WTC11 (cell line): ENCODE measurements around the gene CHID1. TPM values are rescaled to one million over a fixed set of nuclear protein-coding genes. Genes with fewer than 3 reads are reported as not detected.

ENCODE experiments used
- ATAC-seq: fragments of 200-7000 bp; cut with Tn5 transposase; 2 replicates; pipeline ENCODE4 v1.10.0; 2021; ENCODE audit warnings: mild to moderate bottlenecking, moderate library complexity
- CTCF ChIA-PET: fragments of 300-600 bp; sonication (Branson Sonifier 250); formaldehyde crosslinking; loops from one replicate; lab custom pipeline; 2021; ENCODE audit warnings: antibody characterized with exemption; lab: Charles Lee
- POLR2A ChIA-PET: fragments of 350-600 bp; sonication (Branson Sonifier 250); formaldehyde crosslinking; loops from one replicate; lab custom pipeline; 2021; ENCODE audit warnings: antibody characterized with exemption; lab: Charles Lee
- DNase-seq: peaks from one replicate; pipeline ENCODE4 v3.0.0; 2021; ENCODE audit warnings: low spot score
- H3K27ac Mint-ChIP-seq: 2 replicates; pipeline ENCODE4 v1.8.0; 2021; ENCODE audit warnings: mixed read lengths
- H3K27me3 Mint-ChIP-seq: 2 replicates; pipeline ENCODE4 v1.8.0; 2021; ENCODE audit warnings: low read depth, mild to moderate bottlenecking, moderate library complexity, mixed read lengths
- H3K36me3 Mint-ChIP-seq: 2 replicates; pipeline ENCODE4 v1.8.0; 2021; ENCODE audit warnings: mixed read lengths
- H3K4me1 Mint-ChIP-seq: 2 replicates; pipeline ENCODE4 v1.8.0; 2022; ENCODE audit warnings: mixed read lengths
- H3K4me3 Mint-ChIP-seq: 2 replicates; pipeline ENCODE4 v1.8.0; 2021; ENCODE audit warnings: mild to moderate bottlenecking, moderate library complexity, mixed read lengths
- H3K9me3 Mint-ChIP-seq: 2 replicates; pipeline ENCODE4 v1.8.0; 2021; ENCODE audit warnings: mixed read lengths
- ETV6 ChIP-seq: sonication (generic); formaldehyde crosslinking; IDR thresholded peaks from 2 replicates; pipeline ENCODE4 v1.8.1; 2022; ENCODE audit warnings: mild to moderate bottlenecking, missing genetic modification reagents
- FOXJ3 ChIP-seq: sonication (generic); formaldehyde crosslinking; IDR thresholded peaks from 2 replicates; pipeline ENCODE4 v1.9.0; 2021; ENCODE audit warnings: missing genetic modification reagents, mild to moderate bottlenecking, borderline replicate concordance
- FOXK1 ChIP-seq: sonication (generic); formaldehyde crosslinking; IDR thresholded peaks from 2 replicates; pipeline ENCODE4 v1.8.0; 2022; ENCODE audit warnings: mild to moderate bottlenecking, moderate library complexity, missing genetic modification reagents
- GRHL2 ChIP-seq: fragments of 250-450 bp; sonication (Bioruptor Pico); IDR thresholded peaks from 2 replicates; pipeline ENCODE4 v1.8.0; 2022; ENCODE audit warnings: mild to moderate bottlenecking, moderate library complexity; ENCODE audit not compliant: insufficient replicate concordance, severe bottlenecking
- HMGA2 ChIP-seq: fragments of 250-450 bp; sonication (Bioruptor Pico); IDR thresholded peaks from 2 replicates; pipeline ENCODE4 v1.4.0; 2021; ENCODE audit warnings: mild to moderate bottlenecking, moderate library complexity
- NFE2L1 ChIP-seq: sonication (generic); formaldehyde crosslinking; IDR thresholded peaks from 2 replicates; pipeline ENCODE4 v1.8.1; 2023; ENCODE audit warnings: missing genetic modification reagents
- NR3C1 ChIP-seq: sonication (generic); formaldehyde crosslinking; conservative IDR thresholded peaks from 2 replicates; pipeline ENCODE4 v1.8.1; 2023; ENCODE audit warnings: low read depth, mild to moderate bottlenecking, missing genetic modification reagents
- PRRX2 ChIP-seq: fragments of 250-450 bp; sonication (Bioruptor Pico); IDR thresholded peaks from 2 replicates; pipeline ENCODE4 v1.8.0; 2021; ENCODE audit warnings: mild to moderate bottlenecking
- RELA ChIP-seq: sonication (generic); formaldehyde crosslinking; IDR thresholded peaks from 2 replicates; pipeline ENCODE4 v1.8.1; 2022; ENCODE audit warnings: missing genetic modification reagents, mild to moderate bottlenecking, borderline replicate concordance
- SOX15 ChIP-seq: fragments of 250-450 bp; sonication (Bioruptor Pico); IDR thresholded peaks from 2 replicates; pipeline ENCODE4 v1.9.0; 2021; ENCODE audit warnings: mild to moderate bottlenecking
- ZNF121 ChIP-seq: sonication (generic); formaldehyde crosslinking; IDR thresholded peaks from 2 replicates; pipeline ENCODE4 v1.8.0; 2023; ENCODE audit warnings: missing genetic modification reagents
- ZNF138 ChIP-seq: sonication (generic); formaldehyde crosslinking; conservative IDR thresholded peaks from 2 replicates; pipeline ENCODE4 v1.8.1; 2022; ENCODE audit warnings: mild to moderate bottlenecking, moderate library complexity, missing genetic modification reagents
- ZNF263 ChIP-seq: sonication (generic); formaldehyde crosslinking; IDR thresholded peaks from 2 replicates; pipeline ENCODE4 v1.8.1; 2022; ENCODE audit warnings: low read depth, mild to moderate bottlenecking, moderate library complexity, missing genetic modification reagents
- total RNA-seq: library from RNA; stranded (reverse); gene quantifications from 3 replicates; pipeline ENCODE4 v1.2.3, GENCODE V29; 2021
- TF ChIP-seq, protein P1 (sequence below): fragments of 250-450 bp; sonication (Bioruptor Pico); IDR thresholded peaks from 2 replicates; pipeline ENCODE4 v1.9.0; 2021; ENCODE audit warnings: mild to moderate bottlenecking, borderline replicate concordance
- TF ChIP-seq, protein P2 (sequence below): sonication (generic); formaldehyde crosslinking; IDR thresholded peaks from 2 replicates; pipeline ENCODE4 v1.8.1; 2023; ENCODE audit warnings: mild to moderate bottlenecking, moderate library complexity, missing genetic modification reagents
- TF ChIP-seq, protein P3 (sequence below): sonication (generic); formaldehyde crosslinking; IDR thresholded peaks from 2 replicates; pipeline ENCODE4 v1.8.0; 2022; ENCODE audit warnings: missing genetic modification reagents
- TF ChIP-seq, protein P4 (sequence below): sonication (generic); formaldehyde crosslinking; IDR thresholded peaks from 2 replicates; pipeline ENCODE4 v1.8.0; 2023; ENCODE audit warnings: missing genetic modification reagents, mild to moderate bottlenecking, borderline replicate concordance

CHID1 gene
- total RNA-seq, 1 experiment from 2014 or later: 92.8 TPM

DNA sequence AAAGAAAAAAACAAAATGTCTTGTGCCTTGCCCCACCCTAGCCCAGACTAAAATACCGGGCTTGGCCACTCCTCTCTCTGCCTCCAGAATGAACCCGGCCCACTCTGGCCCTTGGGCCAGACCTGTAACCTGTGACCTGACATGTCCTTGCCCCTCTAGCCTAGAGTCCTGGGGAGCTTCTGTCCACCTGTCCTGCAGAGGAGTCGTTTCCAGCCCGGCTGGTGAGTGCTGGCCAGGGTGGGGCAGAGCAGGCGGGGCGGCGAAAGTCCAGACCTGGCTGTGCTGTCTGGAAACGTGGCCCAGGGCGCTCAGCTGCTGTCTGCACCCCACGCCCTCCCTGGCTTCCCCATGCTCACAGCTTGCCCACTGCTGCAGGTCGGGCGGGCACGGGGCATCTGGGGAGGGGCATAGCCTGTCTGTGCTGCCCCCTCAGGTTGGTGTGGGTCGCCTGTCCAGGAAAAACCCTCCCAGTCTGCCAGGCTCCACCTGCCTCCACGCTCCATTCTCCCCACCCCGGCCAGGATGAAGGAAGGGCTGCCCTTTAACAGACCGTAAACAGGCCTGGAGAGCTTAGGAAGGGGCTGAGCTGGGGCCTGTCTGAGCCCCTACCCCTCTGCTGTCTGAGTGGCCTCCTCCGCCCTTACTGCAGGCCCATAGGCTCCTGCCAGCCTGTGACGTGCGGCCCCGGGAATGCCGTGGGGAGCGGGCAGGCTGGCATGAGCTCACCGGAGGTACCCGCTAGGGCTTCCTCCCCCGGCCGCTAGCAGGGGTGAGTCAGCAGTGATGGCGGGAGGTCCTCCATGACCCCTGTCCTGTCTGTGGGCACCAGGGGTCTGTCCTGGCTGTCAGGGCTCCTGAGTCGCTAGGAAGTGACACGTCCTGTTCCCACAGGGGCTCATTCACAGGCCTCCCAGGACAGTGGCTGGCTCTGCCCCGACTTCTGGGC, 76.0 kb downstream of the CHID1 start:
- TF ChIP-seq HMGA2 (CRISPR knock-in tag) (no peak), NR3C1 (CRISPR knock-in tag) (no peak), RELA (CRISPR knock-in tag) (no peak), ZNF121 (CRISPR knock-in tag) (no peak), FOXK1 (CRISPR knock-in tag) (no peak), GRHL2 (CRISPR knock-in tag) (no peak), FOXJ3 (no peak), PRRX2 (CRISPR knock-in tag) (no peak), NFE2L1 (no peak; the same call in 1 of the 2 replicates), SOX15 (CRISPR knock-in tag) (no peak)
- TF ChIP-seq, protein P1, sequence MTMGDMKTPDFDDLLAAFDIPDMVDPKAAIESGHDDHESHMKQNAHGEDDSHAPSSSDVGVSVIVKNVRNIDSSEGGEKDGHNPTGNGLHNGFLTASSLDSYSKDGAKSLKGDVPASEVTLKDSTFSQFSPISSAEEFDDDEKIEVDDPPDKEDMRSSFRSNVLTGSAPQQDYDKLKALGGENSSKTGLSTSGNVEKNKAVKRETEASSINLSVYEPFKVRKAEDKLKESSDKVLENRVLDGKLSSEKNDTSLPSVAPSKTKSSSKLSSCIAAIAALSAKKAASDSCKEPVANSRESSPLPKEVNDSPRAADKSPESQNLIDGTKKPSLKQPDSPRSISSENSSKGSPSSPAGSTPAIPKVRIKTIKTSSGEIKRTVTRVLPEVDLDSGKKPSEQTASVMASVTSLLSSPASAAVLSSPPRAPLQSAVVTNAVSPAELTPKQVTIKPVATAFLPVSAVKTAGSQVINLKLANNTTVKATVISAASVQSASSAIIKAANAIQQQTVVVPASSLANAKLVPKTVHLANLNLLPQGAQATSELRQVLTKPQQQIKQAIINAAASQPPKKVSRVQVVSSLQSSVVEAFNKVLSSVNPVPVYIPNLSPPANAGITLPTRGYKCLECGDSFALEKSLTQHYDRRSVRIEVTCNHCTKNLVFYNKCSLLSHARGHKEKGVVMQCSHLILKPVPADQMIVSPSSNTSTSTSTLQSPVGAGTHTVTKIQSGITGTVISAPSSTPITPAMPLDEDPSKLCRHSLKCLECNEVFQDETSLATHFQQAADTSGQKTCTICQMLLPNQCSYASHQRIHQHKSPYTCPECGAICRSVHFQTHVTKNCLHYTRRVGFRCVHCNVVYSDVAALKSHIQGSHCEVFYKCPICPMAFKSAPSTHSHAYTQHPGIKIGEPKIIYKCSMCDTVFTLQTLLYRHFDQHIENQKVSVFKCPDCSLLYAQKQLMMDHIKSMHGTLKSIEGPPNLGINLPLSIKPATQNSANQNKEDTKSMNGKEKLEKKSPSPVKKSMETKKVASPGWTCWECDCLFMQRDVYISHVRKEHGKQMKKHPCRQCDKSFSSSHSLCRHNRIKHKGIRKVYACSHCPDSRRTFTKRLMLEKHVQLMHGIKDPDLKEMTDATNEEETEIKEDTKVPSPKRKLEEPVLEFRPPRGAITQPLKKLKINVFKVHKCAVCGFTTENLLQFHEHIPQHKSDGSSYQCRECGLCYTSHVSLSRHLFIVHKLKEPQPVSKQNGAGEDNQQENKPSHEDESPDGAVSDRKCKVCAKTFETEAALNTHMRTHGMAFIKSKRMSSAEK (CRISPR knock-in tag): no peak
- TF ChIP-seq, protein P2, sequence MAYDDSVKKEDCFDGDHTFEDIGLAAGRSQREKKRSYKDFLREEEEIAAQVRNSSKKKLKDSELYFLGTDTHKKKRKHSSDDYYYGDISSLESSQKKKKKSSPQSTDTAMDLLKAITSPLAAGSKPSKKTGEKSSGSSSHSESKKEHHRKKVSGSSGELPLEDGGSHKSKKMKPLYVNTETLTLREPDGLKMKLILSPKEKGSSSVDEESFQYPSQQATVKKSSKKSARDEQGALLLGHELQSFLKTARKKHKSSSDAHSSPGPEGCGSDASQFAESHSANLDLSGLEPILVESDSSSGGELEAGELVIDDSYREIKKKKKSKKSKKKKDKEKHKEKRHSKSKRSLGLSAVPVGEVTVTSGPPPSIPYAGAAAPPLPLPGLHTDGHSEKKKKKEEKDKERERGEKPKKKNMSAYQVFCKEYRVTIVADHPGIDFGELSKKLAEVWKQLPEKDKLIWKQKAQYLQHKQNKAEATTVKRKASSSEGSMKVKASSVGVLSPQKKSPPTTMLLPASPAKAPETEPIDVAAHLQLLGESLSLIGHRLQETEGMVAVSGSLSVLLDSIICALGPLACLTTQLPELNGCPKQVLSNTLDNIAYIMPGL (CRISPR knock-in tag): no peak
- H3K27me3 Mint-ChIP-seq: peaks cover 18% of the 10 kb centered on the region
- ATAC-seq (no peak), DNase-seq (no peak)
- ChIA-PET CTCF (interaction anchor here (1.0 to 7.7 kb wide), 5 partner anchors 8 to 88 kb away, joined by 3 to 82 read pairs (median 3); partner anchors contain the start of genes POLR2L and TSPAN4), POLR2A (interaction anchor here (0.7 to 2.3 kb wide), 3 partner anchors 8 to 25 kb away, joined by 3 to 6 read pairs (median 4); partner anchors contain the start of genes POLR2L, RPLP2 and TSPAN4)
- peaks cover 26% of the 10 kb centered on the region for H3K4me1 Mint-ChIP-seq
- no peaks in the 10 kb centered on the region for H3K9me3 Mint-ChIP-seq
- H3K27ac Mint-ChIP-seq: no peak overlapping the region
- peak overlapping the region; percentile 73 for H3K4me3 Mint-ChIP-seq
- peaks cover 9% of the 10 kb centered on the region for H3K36me3 Mint-ChIP-seq

DNA sequence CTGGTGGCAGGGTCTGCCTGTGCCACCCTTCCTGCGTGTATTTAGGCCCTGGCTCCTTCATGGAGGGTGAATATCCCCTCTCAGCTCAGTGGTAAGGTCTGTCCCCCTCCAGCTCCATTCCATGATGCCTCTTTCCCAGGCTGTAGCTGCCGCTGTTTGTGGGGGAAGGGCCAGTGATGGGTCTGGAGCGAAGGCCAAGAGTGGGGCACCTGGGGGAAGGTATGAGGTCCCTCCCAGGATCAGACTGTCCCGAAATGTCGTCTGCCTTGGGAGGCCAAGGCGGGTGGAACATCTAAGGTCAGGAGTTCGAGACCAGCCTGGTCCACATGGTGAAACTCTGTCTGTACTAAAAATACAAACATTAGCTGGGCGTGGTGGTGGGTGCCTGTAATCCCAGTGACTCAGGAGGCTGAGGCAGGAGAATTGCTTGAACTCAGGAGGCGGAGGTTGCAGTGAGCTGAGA, 76.7 kb downstream of the CHID1 start:
- H3K27me3 Mint-ChIP-seq: peaks cover 22% of the 10 kb centered on the region
- DNase-seq: no peak
- CTCF ChIA-PET: interaction anchor here (1.0 to 7.7 kb wide), 6 partner anchors 8 to 88 kb away, joined by 3 to 82 read pairs (median 4); partner anchors contain the start of genes POLR2L and TSPAN4
- ATAC-seq: no peak
- H3K9me3 Mint-ChIP-seq: no peaks in the 10 kb centered on the region
- POLR2A ChIA-PET: interaction anchor here (1.0 to 2.3 kb wide), 2 partner anchors 9 to 10 kb away, joined by 4 to 6 read pairs; partner anchors contain the start of genes POLR2L and TSPAN4
- H3K36me3 Mint-ChIP-seq: peaks cover 4% of the 10 kb centered on the region
- H3K4me1 Mint-ChIP-seq: peaks cover 32% of the 10 kb centered on the region
- peak overlapping the region; percentile 73 for H3K4me3 Mint-ChIP-seq
- H3K27ac Mint-ChIP-seq: no peak overlapping the region
- TF ChIP-seq, protein P3, sequence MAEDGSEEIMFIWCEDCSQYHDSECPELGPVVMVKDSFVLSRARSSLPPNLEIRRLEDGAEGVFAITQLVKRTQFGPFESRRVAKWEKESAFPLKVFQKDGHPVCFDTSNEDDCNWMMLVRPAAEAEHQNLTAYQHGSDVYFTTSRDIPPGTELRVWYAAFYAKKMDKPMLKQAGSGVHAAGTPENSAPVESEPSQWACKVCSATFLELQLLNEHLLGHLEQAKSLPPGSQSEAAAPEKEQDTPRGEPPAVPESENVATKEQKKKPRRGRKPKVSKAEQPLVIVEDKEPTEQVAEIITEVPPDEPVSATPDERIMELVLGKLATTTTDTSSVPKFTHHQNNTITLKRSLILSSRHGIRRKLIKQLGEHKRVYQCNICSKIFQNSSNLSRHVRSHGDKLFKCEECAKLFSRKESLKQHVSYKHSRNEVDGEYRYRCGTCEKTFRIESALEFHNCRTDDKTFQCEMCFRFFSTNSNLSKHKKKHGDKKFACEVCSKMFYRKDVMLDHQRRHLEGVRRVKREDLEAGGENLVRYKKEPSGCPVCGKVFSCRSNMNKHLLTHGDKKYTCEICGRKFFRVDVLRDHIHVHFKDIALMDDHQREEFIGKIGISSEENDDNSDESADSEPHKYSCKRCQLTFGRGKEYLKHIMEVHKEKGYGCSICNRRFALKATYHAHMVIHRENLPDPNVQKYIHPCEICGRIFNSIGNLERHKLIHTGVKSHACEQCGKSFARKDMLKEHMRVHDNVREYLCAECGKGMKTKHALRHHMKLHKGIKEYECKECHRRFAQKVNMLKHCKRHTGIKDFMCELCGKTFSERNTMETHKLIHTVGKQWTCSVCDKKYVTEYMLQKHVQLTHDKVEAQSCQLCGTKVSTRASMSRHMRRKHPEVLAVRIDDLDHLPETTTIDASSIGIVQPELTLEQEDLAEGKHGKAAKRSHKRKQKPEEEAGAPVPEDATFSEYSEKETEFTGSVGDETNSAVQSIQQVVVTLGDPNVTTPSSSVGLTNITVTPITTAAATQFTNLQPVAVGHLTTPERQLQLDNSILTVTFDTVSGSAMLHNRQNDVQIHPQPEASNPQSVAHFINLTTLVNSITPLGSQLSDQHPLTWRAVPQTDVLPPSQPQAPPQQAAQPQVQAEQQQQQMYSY (CRISPR knock-in tag): peak; percentile 93
- TF ChIP-seq, protein P4, sequence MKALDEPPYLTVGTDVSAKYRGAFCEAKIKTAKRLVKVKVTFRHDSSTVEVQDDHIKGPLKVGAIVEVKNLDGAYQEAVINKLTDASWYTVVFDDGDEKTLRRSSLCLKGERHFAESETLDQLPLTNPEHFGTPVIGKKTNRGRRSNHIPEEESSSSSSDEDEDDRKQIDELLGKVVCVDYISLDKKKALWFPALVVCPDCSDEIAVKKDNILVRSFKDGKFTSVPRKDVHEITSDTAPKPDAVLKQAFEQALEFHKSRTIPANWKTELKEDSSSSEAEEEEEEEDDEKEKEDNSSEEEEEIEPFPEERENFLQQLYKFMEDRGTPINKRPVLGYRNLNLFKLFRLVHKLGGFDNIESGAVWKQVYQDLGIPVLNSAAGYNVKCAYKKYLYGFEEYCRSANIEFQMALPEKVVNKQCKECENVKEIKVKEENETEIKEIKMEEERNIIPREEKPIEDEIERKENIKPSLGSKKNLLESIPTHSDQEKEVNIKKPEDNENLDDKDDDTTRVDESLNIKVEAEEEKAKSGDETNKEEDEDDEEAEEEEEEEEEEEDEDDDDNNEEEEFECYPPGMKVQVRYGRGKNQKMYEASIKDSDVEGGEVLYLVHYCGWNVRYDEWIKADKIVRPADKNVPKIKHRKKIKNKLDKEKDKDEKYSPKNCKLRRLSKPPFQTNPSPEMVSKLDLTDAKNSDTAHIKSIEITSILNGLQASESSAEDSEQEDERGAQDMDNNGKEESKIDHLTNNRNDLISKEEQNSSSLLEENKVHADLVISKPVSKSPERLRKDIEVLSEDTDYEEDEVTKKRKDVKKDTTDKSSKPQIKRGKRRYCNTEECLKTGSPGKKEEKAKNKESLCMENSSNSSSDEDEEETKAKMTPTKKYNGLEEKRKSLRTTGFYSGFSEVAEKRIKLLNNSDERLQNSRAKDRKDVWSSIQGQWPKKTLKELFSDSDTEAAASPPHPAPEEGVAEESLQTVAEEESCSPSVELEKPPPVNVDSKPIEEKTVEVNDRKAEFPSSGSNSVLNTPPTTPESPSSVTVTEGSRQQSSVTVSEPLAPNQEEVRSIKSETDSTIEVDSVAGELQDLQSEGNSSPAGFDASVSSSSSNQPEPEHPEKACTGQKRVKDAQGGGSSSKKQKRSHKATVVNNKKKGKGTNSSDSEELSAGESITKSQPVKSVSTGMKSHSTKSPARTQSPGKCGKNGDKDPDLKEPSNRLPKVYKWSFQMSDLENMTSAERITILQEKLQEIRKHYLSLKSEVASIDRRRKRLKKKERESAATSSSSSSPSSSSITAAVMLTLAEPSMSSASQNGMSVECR (CRISPR knock-in tag): no peak
- TF ChIP-seq ZNF263 (CRISPR knock-in tag): no peak
- TF ChIP-seq ETV6 (CRISPR knock-in tag): no peak
- TF ChIP-seq ZNF138: no peak
